H1 (cell line): ENCODE data around the gene AVPI1. TPM values are rescaled to one million over a fixed set of nuclear protein-coding genes. Genes with fewer than 3 reads are reported as not detected.

Experiments
- CTCF ChIA-PET: fragments of 300-600 bp; sonication (Branson Sonifier 250); formaldehyde crosslinking; loops from one replicate; lab custom pipeline; 2021; ENCODE audit not compliant: partially characterized antibody; lab: Charles Lee
- POLR2A ChIA-PET: fragments of 300-600 bp; sonication (Branson Sonifier 250); formaldehyde crosslinking; loops from one replicate; lab custom pipeline; 2021; ENCODE audit warnings: inconsistent platforms; ENCODE audit not compliant: partially characterized antibody; lab: Charles Lee
- DNase-seq, 2 experiments: peaks; one replicate each; pipeline versions ENCODE4 v3.0.0 to v3.0.0-alpha.2; 2010 to 2022; ENCODE audit warnings: low spot score in 2 of 2, low read depth in 1 of 2, mixed read lengths in 1 of 2
- FAIRE-seq: peaks from 2 replicates; lab custom pipeline; 2011; peaks lifted over from hg19 to GRCh38; lab: Jason Lieb, UNC
- H2AFZ ChIP-seq: 2 replicates; pipeline ENCODE4 v1.8.1; 2012; ENCODE audit warnings: low read length, inconsistent platforms
- H2AK5ac ChIP-seq: 2 replicates; pipeline ENCODE4 v1.6.1; 2013; ENCODE audit warnings: low read depth, low read length
- H2BK120ac ChIP-seq: replicated peaks from 2 replicates; pipeline ENCODE3; 2013; ENCODE audit warnings: low read depth, low read length, inconsistent platforms
- H2BK12ac ChIP-seq: 2 replicates; pipeline ENCODE4 v1.6.1; 2013; ENCODE audit warnings: low read depth, low read length
- H2BK15ac ChIP-seq: 2 replicates; pipeline ENCODE4 v1.6.1; 2013; ENCODE audit warnings: low read length
- H2BK20ac ChIP-seq: 2 replicates; pipeline ENCODE4 v1.6.1; 2013; ENCODE audit warnings: low read length
- H2BK5ac ChIP-seq: 2 replicates; pipeline ENCODE4 v1.6.1; 2013; ENCODE audit warnings: low read depth, low read length
- H3K14ac ChIP-seq: 2 replicates; pipeline ENCODE4 v1.6.1; 2013; ENCODE audit warnings: inconsistent platforms; ENCODE audit not compliant: insufficient read length
- H3K18ac ChIP-seq: 2 replicates; pipeline ENCODE4 v1.6.1; 2013; ENCODE audit warnings: low read length; ENCODE audit errors: extremely low read depth
- H3K23ac ChIP-seq: 2 replicates; pipeline ENCODE4 v1.6.1; 2013; ENCODE audit warnings: inconsistent platforms; ENCODE audit not compliant: insufficient read length
- H3K23me2 ChIP-seq: 2 replicates; pipeline ENCODE4 v1.6.1; 2013; ENCODE audit warnings: low read depth, low read length
- H3K27ac ChIP-seq: 2 replicates; pipeline ENCODE4 v1.6.1; 2011; ENCODE audit warnings: low read depth, low read length, inconsistent platforms
- H3K27me3 ChIP-seq, 4 experiments: replicated peaks in 1 of 4; 1 replicate in 1 of 4; 2 replicates in 3 of 4; pipeline versions ENCODE4 v1.6.1 to v1.8.1; 2011 to 2013; ENCODE audit warnings: low read length in 3 of 4, mild to moderate bottlenecking in 3 of 4, inconsistent platforms in 2 of 4, mixed read lengths in 2 of 4, moderate library complexity in 1 of 4; ENCODE audit not compliant: control insufficient read depth in 3 of 4, insufficient read depth in 3 of 4; ENCODE audit errors: extremely low read depth in 1 of 4
- H3K36me3 ChIP-seq, 4 experiments: 2 replicates each; pipeline versions ENCODE4 v1.6.1 to v1.8.1; 2011 to 2013; ENCODE audit warnings: mild to moderate bottlenecking in 4 of 4, low read length in 3 of 4, moderate library complexity in 2 of 4, control low read depth in 1 of 4, inconsistent platforms in 1 of 4; ENCODE audit not compliant: insufficient read depth in 4 of 4, control insufficient read depth in 2 of 4
- H3K4ac ChIP-seq: replicated peaks from 2 replicates; pipeline ENCODE3; 2013; ENCODE audit warnings: low read length, low read depth, mixed read lengths, inconsistent platforms; ENCODE audit not compliant: insufficient read length
- H3K4me1 ChIP-seq, 4 experiments: replicated peaks in 1 of 4; 1 replicate in 1 of 4; 2 replicates in 3 of 4; pipeline versions ENCODE4 v1.6.1 to v1.8.1; 2011 to 2013; ENCODE audit warnings: low read length in 3 of 4, inconsistent platforms in 2 of 4, mixed read lengths in 1 of 4; ENCODE audit not compliant: insufficient read depth in 4 of 4, control insufficient read depth in 3 of 4
- H3K4me2 ChIP-seq, 2 experiments: 2 replicates each; pipeline versions ENCODE4 v1.6.1 to v1.8.1; 2011 to 2013; ENCODE audit warnings: low read depth in 2 of 2, low read length in 2 of 2, control low read depth in 1 of 2, inconsistent platforms in 1 of 2, mild to moderate bottlenecking in 1 of 2; ENCODE audit not compliant: insufficient read depth in 1 of 2
- H3K4me3 ChIP-seq, 4 experiments: fragments of 200-600, 300-600 bp in 1 of 4; sonication (generic), shearing (Covaris generic), sonication (Bioruptor Twin) in 1 of 4; 2 replicates each; pipeline versions ENCODE4 v1.5.1 to v1.8.1; 2011 to 2016; ENCODE audit warnings: low read length in 4 of 4, low read depth in 3 of 4, control low read depth in 2 of 4, inconsistent platforms in 2 of 4, mild to moderate bottlenecking in 2 of 4, mixed read lengths in 1 of 4, moderate library complexity in 1 of 4; ENCODE audit not compliant: insufficient read depth in 2 of 4; ENCODE audit errors: extremely low read depth in 1 of 4
- H3K56ac ChIP-seq: replicated peaks from 2 replicates; pipeline ENCODE3; 2013; ENCODE audit warnings: low read depth, mild to moderate bottlenecking, mixed read lengths, low read length, inconsistent platforms; ENCODE audit not compliant: insufficient read length
- H3K79me1 ChIP-seq: 2 replicates; pipeline ENCODE4 v1.6.1; 2013; ENCODE audit warnings: low read depth, low read length, control low read depth
- H3K79me2 ChIP-seq, 2 experiments: 2 replicates each; pipeline versions ENCODE4 v1.6.1 to v1.8.1; 2012 to 2013; ENCODE audit warnings: low read length in 2 of 2, mild to moderate bottlenecking in 2 of 2, inconsistent platforms in 1 of 2; ENCODE audit not compliant: insufficient read depth in 2 of 2, control insufficient read depth in 1 of 2
- H3K9ac ChIP-seq, 4 experiments: replicated peaks in 1 of 4; 1 replicate in 1 of 4; 2 replicates in 3 of 4; pipeline versions ENCODE4 v1.6.1 to v1.8.1; 2011 to 2013; ENCODE audit warnings: low read depth in 3 of 4, low read length in 3 of 4, control low read depth in 2 of 4, mild to moderate bottlenecking in 2 of 4, moderate library complexity in 2 of 4, inconsistent platforms in 1 of 4; ENCODE audit errors: extremely low read depth in 1 of 4
- H3K9me3 ChIP-seq, 2 experiments: 2 replicates each; pipeline versions ENCODE4 v1.6.1 to v1.8.1; 2012 to 2013; ENCODE audit warnings: mild to moderate bottlenecking in 2 of 2, moderate library complexity in 2 of 2, control low read depth in 1 of 2, inconsistent platforms in 1 of 2, low read depth in 1 of 2, low read length in 1 of 2, mixed read lengths in 1 of 2; ENCODE audit not compliant: insufficient read depth in 2 of 2
- H4K20me1 ChIP-seq, 2 experiments: replicated peaks in 1 of 2; 2 replicates each; pipeline versions ENCODE3 to v1.8.1; 2011 to 2013; ENCODE audit warnings: inconsistent platforms in 2 of 2, low read length in 2 of 2, mild to moderate bottlenecking in 1 of 2; ENCODE audit not compliant: insufficient read depth in 2 of 2, control insufficient read depth in 1 of 2
- H4K5ac ChIP-seq: 2 replicates; pipeline ENCODE4 v1.6.1; 2013; ENCODE audit warnings: low read length, low read depth, mixed read lengths, inconsistent platforms; ENCODE audit not compliant: insufficient read length
- H4K8ac ChIP-seq: 2 replicates; pipeline ENCODE4 v1.8.0; 2013; ENCODE audit warnings: mild to moderate bottlenecking, moderate library complexity, low read length, inconsistent platforms; ENCODE audit not compliant: insufficient read depth; ENCODE audit errors: extremely low read depth
- H4K91ac ChIP-seq: replicated peaks from 2 replicates; pipeline ENCODE3; 2013; ENCODE audit warnings: low read length, mixed read lengths, inconsistent platforms; ENCODE audit not compliant: insufficient read length
- BRCA1 ChIP-seq: IDR thresholded peaks from 2 replicates; pipeline ENCODE4 v1.6.1; 2012; ENCODE audit warnings: low read depth, low read length, improper control_type of control experiment
- CHD2 ChIP-seq: IDR thresholded peaks from 2 replicates; pipeline ENCODE4 v1.6.1; 2012; ENCODE audit warnings: low read length, improper control_type of control experiment
- POU5F1 ChIP-seq: IDR thresholded peaks from 2 replicates; pipeline ENCODE4 v1.6.1; 2011; ENCODE audit warnings: low read depth, mild to moderate bottlenecking, low read length, moderate library complexity
- RNF2 ChIP-seq: fragments of 200-900, 300-1000 bp; sonication (generic); IDR thresholded peaks from 2 replicates; pipeline ENCODE4 v1.7.1; 2016; ENCODE audit warnings: borderline replicate concordance, low read depth, mild to moderate bottlenecking, antibody characterized with exemption, low read length; ENCODE audit not compliant: poor library complexity, severe bottlenecking; ENCODE audit errors: missing control alignments
- SIRT6 ChIP-seq: IDR thresholded peaks from one replicate; pipeline ENCODE4 v1.7.1; 2012; ENCODE audit warnings: low read length, inconsistent platforms
- SP4 ChIP-seq: IDR thresholded peaks from 2 replicates; pipeline ENCODE4 v1.6.1; 2012; ENCODE audit warnings: low read length, inconsistent platforms
- TAF1 ChIP-seq: IDR thresholded peaks from 2 replicates; pipeline ENCODE4 v1.6.1; 2011; ENCODE audit warnings: mild to moderate bottlenecking, low read depth, low read length
- TAF7 ChIP-seq: optimal IDR thresholded peaks from 2 replicates; pipeline ENCODE3; 2011; ENCODE audit warnings: low read depth, mild to moderate bottlenecking, inconsistent platforms, low read length, moderate library complexity, borderline replicate concordance
- WGBS, 2 experiments: shearing (Covaris generic) in 1 of 2; methylation state at CpG; one replicate each; pipeline versions ENCODE4 v1.1.6 to v1.1.7; 2013 to 2015; ENCODE audit warnings: low lambda C conversion rate in 2 of 2, mixed read lengths in 2 of 2, inconsistent platforms in 1 of 2, low coverage in 1 of 2, missing lambda C conversion rate in 1 of 2; ENCODE audit not compliant: insufficient replicate concordance in 2 of 2, insufficient coverage in 1 of 2, insufficient read length in 1 of 2; ENCODE audit errors: extremely low coverage in 1 of 2, missing lambda C conversion rate in 1 of 2; 5-methylcytosine and 5-hydroxymethylcytosine counted together
- polyA plus RNA-seq, 7 experiments: library from polyadenylated mRNA; depleted of rRNA in 3 of 7; stranded (reverse) in 5 of 7; unstranded in 2 of 7; fragments of >200 nt in 5 of 7; fragments of 200-250 nt in 2 of 7; gene quantifications; 1 replicate in 5 of 7; 2 replicates in 1 of 7; 4 replicates in 1 of 7; pipeline versions ENCODE4 v1.2.1 to v1.2.3, GENCODE V29; 2011 to 2013; ENCODE audit warnings: missing spikeins in 2 of 7, mixed read lengths in 2 of 7
- total RNA-seq: library from RNA; stranded (reverse); fragmentation: NEBNext Ultra II Directional; extraction: Animal tissue kit (Norgen Biotek cat#: 25700); gene quantifications from 2 replicates; pipeline ENCODE4 v1.2.1, GENCODE V29; 2021
- TF ChIP-seq, protein P1 (sequence below), 3 experiments: IDR thresholded peaks; 1 replicate in 2 of 3; 2 replicates in 1 of 3; pipeline versions ENCODE4 v1.5.1 to v1.6.1; 2011; ENCODE audit warnings: low read length in 3 of 3, mild to moderate bottlenecking in 3 of 3, inconsistent platforms in 2 of 3, low read depth in 1 of 3, moderate library complexity in 1 of 3; ENCODE audit not compliant: insufficient read depth in 1 of 3; ENCODE audit errors: control extremely low read depth in 1 of 3

Gene AVPI1
- total and polyA plus RNA-seq, 2 of the 8 experiments (the other 6 are each of a cell fraction or from before 2014, with no cell fraction given) = 9.0 to 13.5 TPM

DNA sequence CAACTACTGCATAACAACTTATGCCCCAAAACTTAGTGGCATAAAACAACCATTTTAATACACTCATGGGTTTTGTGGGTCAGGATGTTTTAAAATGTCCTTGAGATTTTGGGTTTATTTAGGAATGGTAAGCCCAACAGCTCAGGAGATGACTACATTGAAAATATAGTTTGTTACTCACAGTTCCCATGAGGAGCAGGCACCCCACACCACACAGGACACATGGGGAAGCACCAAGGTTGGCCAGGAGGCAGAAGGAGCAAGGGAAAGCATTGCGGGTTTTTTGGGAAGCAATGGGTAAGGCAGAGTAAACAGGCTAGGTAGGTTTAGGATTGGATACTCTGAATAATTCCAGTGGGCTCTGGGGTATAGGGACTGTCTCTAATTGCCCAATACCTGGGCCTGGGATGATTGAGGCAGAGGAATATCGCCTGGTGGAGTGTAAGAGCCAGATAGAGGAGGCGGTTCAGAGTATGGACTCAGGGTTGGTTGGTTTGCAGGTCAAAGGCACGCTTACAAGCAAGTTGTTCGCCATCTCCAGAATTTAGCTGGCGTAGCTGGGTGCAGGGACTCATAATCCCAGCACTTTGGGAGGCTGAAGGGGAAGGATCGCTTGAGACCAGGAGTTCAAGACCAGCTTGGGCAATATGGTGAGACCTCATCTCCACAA, 16.5 kb upstream of the AVPI1 start:
- Histone ChIP-seq H2BK12ac (no peak overlapping the region), H4K8ac (no peak overlapping the region), H3K36me3 (no peaks in the 10 kb centered on the region), H2AK5ac (no peak overlapping the region), H2BK15ac (no peak overlapping the region), H3K23me2 (no peaks in the 10 kb centered on the region), H3K79me2 (no peaks in the 10 kb centered on the region), H3K4me2 (no peak overlapping the region), H3K14ac (no peak overlapping the region), H3K79me1 (no peaks in the 10 kb centered on the region), H3K27me3 (no peaks in the 10 kb centered on the region), H2BK20ac (no peak overlapping the region), H3K9me3 (no peaks in the 10 kb centered on the region), H3K18ac (no peak overlapping the region), H4K20me1 (no peaks in the 10 kb centered on the region), H3K4me1 (peaks cover 0 to 2% (median 0%) of the 10 kb centered on the region in 4 experiments; a peak in 2 of 7 replicates), H2AFZ (no peak overlapping the region), H3K9ac (no peak overlapping the region), H3K4me3 (no peak overlapping the region), H3K23ac (no peak overlapping the region), H3K4ac (no peak overlapping the region), H2BK5ac (no peak overlapping the region), H3K56ac (no peak overlapping the region), H3K27ac (no peak overlapping the region), H4K5ac (no peak overlapping the region), H2BK120ac (no peak overlapping the region), H4K91ac (no peak overlapping the region)
- CTCF ChIA-PET = interaction anchor here (0.7 to 20.9 kb wide), 10 partner anchors 12 to 166 kb away, joined by 3 to 773 read pairs (median 12); partner anchors contain the start of genes AVPI1, MARVELD1 and ZFYVE27
- POLR2A ChIA-PET = interaction anchor here (1.1 to 2.9 kb wide), 3 partner anchors 11 to 19 kb away, joined by 6 to 13 read pairs (median 8); partner anchors contain the start of gene AVPI1
- DNase-seq (no peak), FAIRE-seq (no peak)
- WGBS, 2 experiments = 83% methylated on average over 7 of the region's 7 CpGs; no CpG with 5 or more reads in 1 of the 2 experiments
- no peak for TF ChIP-seq TAF1
- TF ChIP-seq, protein P1, sequence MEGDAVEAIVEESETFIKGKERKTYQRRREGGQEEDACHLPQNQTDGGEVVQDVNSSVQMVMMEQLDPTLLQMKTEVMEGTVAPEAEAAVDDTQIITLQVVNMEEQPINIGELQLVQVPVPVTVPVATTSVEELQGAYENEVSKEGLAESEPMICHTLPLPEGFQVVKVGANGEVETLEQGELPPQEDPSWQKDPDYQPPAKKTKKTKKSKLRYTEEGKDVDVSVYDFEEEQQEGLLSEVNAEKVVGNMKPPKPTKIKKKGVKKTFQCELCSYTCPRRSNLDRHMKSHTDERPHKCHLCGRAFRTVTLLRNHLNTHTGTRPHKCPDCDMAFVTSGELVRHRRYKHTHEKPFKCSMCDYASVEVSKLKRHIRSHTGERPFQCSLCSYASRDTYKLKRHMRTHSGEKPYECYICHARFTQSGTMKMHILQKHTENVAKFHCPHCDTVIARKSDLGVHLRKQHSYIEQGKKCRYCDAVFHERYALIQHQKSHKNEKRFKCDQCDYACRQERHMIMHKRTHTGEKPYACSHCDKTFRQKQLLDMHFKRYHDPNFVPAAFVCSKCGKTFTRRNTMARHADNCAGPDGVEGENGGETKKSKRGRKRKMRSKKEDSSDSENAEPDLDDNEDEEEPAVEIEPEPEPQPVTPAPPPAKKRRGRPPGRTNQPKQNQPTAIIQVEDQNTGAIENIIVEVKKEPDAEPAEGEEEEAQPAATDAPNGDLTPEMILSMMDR (IDR thresholded peaks at IDR 0.05; ENCODE audit: control extremely low read depth in 1 of 3, insufficient read depth in 1 of 3, low read depth in 1 of 3, low read length in 3 of 3) = no peak
- TF ChIP-seq TAF7 = no peak
- no peak for TF ChIP-seq BRCA1
- TF ChIP-seq SP4 = no peak
- no peak for TF ChIP-seq SIRT6
- no peak for TF ChIP-seq RNF2
- TF ChIP-seq CHD2 = no peak
- no peak for TF ChIP-seq POU5F1
